Mesenchymal stem cell (in vitro differentiated cells and primary cell): ENCODE measurements around the gene PBX3.

Source experiments
- DNase-seq: peaks from one replicate; pipeline ENCODE4 v3.0.0-alpha.2; 2013
- H2AFZ ChIP-seq: one replicate; pipeline ENCODE4 v1.6.1; 2013; ENCODE audit warnings: low read depth, mild to moderate bottlenecking, control low read depth, inconsistent platforms, low read length, moderate library complexity
- H2AK5ac ChIP-seq: 2 replicates; pipeline ENCODE4 v1.6.1; 2013; ENCODE audit warnings: low read length, moderate library complexity, mild to moderate bottlenecking, inconsistent platforms; ENCODE audit not compliant: severe bottlenecking
- H2BK120ac ChIP-seq: one replicate; pipeline ENCODE4 v1.6.1; 2013; ENCODE audit warnings: low read depth, mild to moderate bottlenecking, inconsistent platforms, low read length, moderate library complexity
- H2BK12ac ChIP-seq, 2 experiments: one replicate each; pipeline ENCODE4 v1.6.1; 2013; ENCODE audit warnings: inconsistent platforms in 2 of 2, low read length in 2 of 2, mild to moderate bottlenecking in 2 of 2, moderate library complexity in 2 of 2, control low read depth in 1 of 2
- H2BK15ac ChIP-seq: one replicate; pipeline ENCODE4 v1.6.1; 2013; ENCODE audit warnings: mild to moderate bottlenecking, low read depth, inconsistent platforms; ENCODE audit not compliant: poor library complexity, severe bottlenecking
- H2BK5ac ChIP-seq: 2 replicates; pipeline ENCODE4 v1.6.1; 2013; ENCODE audit warnings: low read depth, mild to moderate bottlenecking, low read length, control low read depth, inconsistent platforms; ENCODE audit not compliant: poor library complexity, severe bottlenecking
- H3K14ac ChIP-seq, 2 experiments: one replicate each; pipeline ENCODE4 v1.6.1; 2013; ENCODE audit warnings: inconsistent platforms in 2 of 2, low read length in 2 of 2, control low read depth in 1 of 2, mild to moderate bottlenecking in 1 of 2, moderate library complexity in 1 of 2
- H3K18ac ChIP-seq, 2 experiments: one replicate each; pipeline ENCODE4 v1.6.1; 2013; ENCODE audit warnings: inconsistent platforms in 2 of 2, low read length in 2 of 2, control low read depth in 1 of 2, low read depth in 1 of 2, mild to moderate bottlenecking in 1 of 2
- H3K23ac ChIP-seq, 2 experiments: one replicate each; pipeline ENCODE4 v1.6.1; 2013; ENCODE audit warnings: inconsistent platforms in 2 of 2, low read length in 2 of 2, mild to moderate bottlenecking in 2 of 2, moderate library complexity in 2 of 2, control low read depth in 1 of 2
- H3K27ac ChIP-seq: 2 replicates; pipeline ENCODE4 v1.5.1; 2013; ENCODE audit warnings: mild to moderate bottlenecking, moderate library complexity, low read length, control low read depth, inconsistent platforms; ENCODE audit not compliant: poor library complexity, severe bottlenecking
- H3K27me3 ChIP-seq, 2 experiments: 2 replicates each; pipeline versions ENCODE4 v1.6.1 to v1.7.0; 2013; ENCODE audit warnings: low read length in 2 of 2, mild to moderate bottlenecking in 2 of 2, moderate library complexity in 2 of 2, control low read depth in 1 of 2, inconsistent platforms in 1 of 2; ENCODE audit not compliant: control insufficient read depth in 1 of 2, insufficient read depth in 1 of 2
- H3K36me3 ChIP-seq, 2 experiments: 2 replicates each; pipeline versions ENCODE4 v1.6.1 to v1.7.0; 2013; ENCODE audit warnings: low read length in 2 of 2, control low read depth in 1 of 2, inconsistent platforms in 1 of 2, low read depth in 1 of 2, mild to moderate bottlenecking in 1 of 2; ENCODE audit not compliant: insufficient read depth in 2 of 2, control insufficient read depth in 1 of 2
- H3K4ac ChIP-seq, 2 experiments: one replicate each; pipeline ENCODE4 v1.6.1; 2013; ENCODE audit warnings: inconsistent platforms in 2 of 2, low read length in 2 of 2, mild to moderate bottlenecking in 2 of 2, moderate library complexity in 2 of 2, control low read depth in 1 of 2, low read depth in 1 of 2
- H3K4me1 ChIP-seq: 2 replicates; pipeline ENCODE4 v1.6.1; 2013; ENCODE audit warnings: low read depth, low read length, control low read depth; ENCODE audit not compliant: control insufficient read depth, insufficient read depth
- H3K4me2 ChIP-seq: 2 replicates; pipeline ENCODE4 v1.6.1; 2013; ENCODE audit warnings: low read length, mild to moderate bottlenecking, inconsistent platforms; ENCODE audit not compliant: poor library complexity, severe bottlenecking
- H3K4me3 ChIP-seq, 2 experiments: 2 replicates each; pipeline versions ENCODE4 v1.5.1 to v1.7.0; 2013; ENCODE audit warnings: low read length in 2 of 2, mild to moderate bottlenecking in 2 of 2, control low read depth in 1 of 2, low read depth in 1 of 2; ENCODE audit not compliant: insufficient read depth in 1 of 2
- H3K79me1 ChIP-seq: replicated peaks from 2 replicates; pipeline ENCODE4 v1.6.1; 2013; ENCODE audit warnings: mild to moderate bottlenecking, control low read depth, low read length, inconsistent platforms; ENCODE audit not compliant: poor library complexity, severe bottlenecking
- H3K9ac ChIP-seq: 2 replicates; pipeline ENCODE4 v1.7.0; 2013; ENCODE audit warnings: mild to moderate bottlenecking, low read length, moderate library complexity
- H3K9me3 ChIP-seq: 2 replicates; pipeline ENCODE4 v1.7.0; 2013; ENCODE audit warnings: mild to moderate bottlenecking, low read length; ENCODE audit not compliant: control insufficient read depth
- H4K8ac ChIP-seq: one replicate; pipeline ENCODE4 v1.6.1; 2013; ENCODE audit warnings: inconsistent platforms, mild to moderate bottlenecking, low read length, moderate library complexity
- H4K91ac ChIP-seq: one replicate; pipeline ENCODE4 v1.6.1; 2013; ENCODE audit warnings: mild to moderate bottlenecking, low read length, inconsistent platforms
- WGBS: methylation state at CpG from one replicate; pipeline ENCODE4 v1.1.7; 2013; ENCODE audit warnings: mixed read lengths; 5-methylcytosine and 5-hydroxymethylcytosine counted together

The PBX3 gene

GRCh38 chr9:125767349-125767748, 20.2 kb downstream of the PBX3 start:
- Histone ChIP-seq H2BK12ac (no peak overlapping the region), H2AFZ (no peak overlapping the region), H2BK120ac (no peak overlapping the region), H3K9me3 (no peaks in the 10 kb centered on the region), H2BK15ac (no peak overlapping the region), H3K27ac (no peak overlapping the region), H3K79me1 (peaks cover 17% of the 10 kb centered on the region), H3K4me1 (no peaks in the 10 kb centered on the region), H3K23ac (no peak overlapping the region), H4K91ac (no peak overlapping the region), H3K4me2 (no peak overlapping the region), H3K4me3 (no peak overlapping the region), H3K14ac (no peak overlapping the region), H4K8ac (no peak overlapping the region), H3K36me3 (no peaks in the 10 kb centered on the region), H3K27me3 (no peaks in the 10 kb centered on the region), H2AK5ac (no peak overlapping the region), H3K18ac (no peak overlapping the region), H2BK5ac (no peak overlapping the region), H3K4ac (no peak overlapping the region), H3K9ac (no peak overlapping the region)
- DNase-seq, result no peak

GRCh38 chr9:125768803-125769202, 21.6 kb downstream of the PBX3 start:
- 100% methylated on average over 1 of the region's 1 CpG for WGBS
- H4K91ac ChIP-seq, result no peak overlapping the region
- H3K18ac ChIP-seq, result no peak overlapping the region
- H3K4me2 ChIP-seq, result no peak overlapping the region
- no peak overlapping the region for H3K4ac ChIP-seq
- H3K27me3 ChIP-seq, result no peaks in the 10 kb centered on the region
- H2AK5ac ChIP-seq, result no peak overlapping the region
- H3K4me3 ChIP-seq, result no peak overlapping the region
- H2BK15ac ChIP-seq, result no peak overlapping the region
- no peak overlapping the region for H2BK120ac ChIP-seq
- H4K8ac ChIP-seq, result no peak overlapping the region
- peaks cover 0 to 9% of the 10 kb centered on the region in 2 experiments for H3K36me3 ChIP-seq
- no peak overlapping the region for H3K14ac ChIP-seq
- no peaks in the 10 kb centered on the region for H3K4me1 ChIP-seq
- H3K23ac ChIP-seq, result no peak overlapping the region
- H2BK12ac ChIP-seq, result no peak overlapping the region
- H2AFZ ChIP-seq, result no peak overlapping the region
- no peak for DNase-seq
- H3K79me1 ChIP-seq, result peaks cover 14% of the 10 kb centered on the region
- H3K27ac ChIP-seq, result no peak overlapping the region
- H3K9ac ChIP-seq, result no peak overlapping the region
- H3K9me3 ChIP-seq, result no peaks in the 10 kb centered on the region
- no peak overlapping the region for H2BK5ac ChIP-seq

GRCh38 chr9:125771037-125771436, 23.9 kb downstream of the PBX3 start:
- Histone ChIP-seq H4K8ac (no peak overlapping the region), H3K79me1 (peaks cover 15% of the 10 kb centered on the region), H3K4ac (no peak overlapping the region), H3K27ac (no peak overlapping the region), H3K18ac (no peak overlapping the region), H2BK5ac (no peak overlapping the region), H3K9ac (no peak overlapping the region), H2AK5ac (no peak overlapping the region), H2BK15ac (no peak overlapping the region), H3K36me3 (peaks cover 0 to 17% of the 10 kb centered on the region in 2 experiments), H3K27me3 (no peaks in the 10 kb centered on the region), H3K4me2 (no peak overlapping the region), H3K4me1 (no peaks in the 10 kb centered on the region), H4K91ac (no peak overlapping the region), H3K23ac (no peak overlapping the region), H2BK12ac (no peak overlapping the region), H2BK120ac (no peak overlapping the region), H3K9me3 (no peaks in the 10 kb centered on the region), H3K4me3 (no peak overlapping the region), H3K14ac (no peak overlapping the region), H2AFZ (no peak overlapping the region)
- no peak for DNase-seq

GRCh38 chr9:125772740-125773139, 25.6 kb downstream of the PBX3 start:
- Histone ChIP-seq H2AK5ac (no peak overlapping the region), H2BK12ac (no peak overlapping the region), H3K4me1 (peaks cover 1% of the 10 kb centered on the region), H3K14ac (no peak overlapping the region), H4K91ac (no peak overlapping the region), H3K79me1 (peaks cover 12% of the 10 kb centered on the region), H3K18ac (no peak overlapping the region), H3K4me3 (no peak overlapping the region), H4K8ac (no peak overlapping the region), H3K4ac (no peak overlapping the region), H3K36me3 (peaks cover 0 to 17% of the 10 kb centered on the region in 2 experiments), H3K4me2 (no peak overlapping the region), H2BK120ac (no peak overlapping the region), H2BK5ac (no peak overlapping the region), H3K27ac (no peak overlapping the region), H3K9ac (no peak overlapping the region), H3K9me3 (no peaks in the 10 kb centered on the region), H2BK15ac (no peak overlapping the region), H3K27me3 (no peaks in the 10 kb centered on the region), H2AFZ (no peak overlapping the region), H3K23ac (no peak overlapping the region)
- no peak for DNase-seq
- WGBS, result 92% methylated on average over 2 of the region's 2 CpGs
